Keratinocyte (primary cell): ENCODE measurements around the gene ADAM12. TPM values are rescaled to one million over a fixed set of nuclear protein-coding genes. Genes with fewer than 3 reads are reported as not detected.

Source experiments
- DNase-seq: peaks from one replicate; pipeline ENCODE4 v3.0.0-alpha.2; 2011; ENCODE audit warnings: low read depth, missing footprints, low spot score
- FAIRE-seq: peaks from 2 replicates; lab custom pipeline; 2011; peaks lifted over from hg19 to GRCh38; lab: Jason Lieb, UNC
- H2AFZ ChIP-seq: 2 replicates; pipeline ENCODE4 v1.6.0; 2012; ENCODE audit warnings: low read length, control low read depth, inconsistent platforms; ENCODE audit not compliant: control insufficient read depth
- H3K27ac ChIP-seq: 2 replicates; pipeline ENCODE4 v1.5.1; 2011; ENCODE audit warnings: low read length; ENCODE audit not compliant: control insufficient read depth, insufficient read depth
- H3K27me3 ChIP-seq: 3 replicates; pipeline ENCODE4 v1.6.0; 2011; ENCODE audit warnings: low read length; ENCODE audit not compliant: control insufficient read depth, insufficient read depth; ENCODE audit errors: extremely low read depth
- H3K36me3 ChIP-seq, 2 experiments: 2 replicates in 1 of 2; 3 replicates in 1 of 2; pipeline ENCODE4 v1.5.1; 2011; ENCODE audit warnings: low read length in 2 of 2, mild to moderate bottlenecking in 1 of 2; ENCODE audit not compliant: control insufficient read depth in 2 of 2, insufficient read depth in 2 of 2; ENCODE audit errors: extremely low read depth in 1 of 2
- H3K4me1 ChIP-seq: 3 replicates; pipeline ENCODE4 v1.5.1; 2011; ENCODE audit warnings: low read length; ENCODE audit not compliant: control insufficient read depth, insufficient read depth; ENCODE audit errors: extremely low read depth
- H3K4me2 ChIP-seq: 3 replicates; pipeline ENCODE4 v1.6.0; 2011; ENCODE audit warnings: low read depth, low read length; ENCODE audit not compliant: control insufficient read depth, insufficient read depth; ENCODE audit errors: extremely low read depth
- H3K4me3 ChIP-seq, 3 experiments: fragments of 200-600 bp in 1 of 3; sonication (generic) in 1 of 3; 2 replicates in 2 of 3; 3 replicates in 1 of 3; pipeline ENCODE4 v1.5.1; 2011 to 2016; ENCODE audit warnings: low read length in 3 of 3, mild to moderate bottlenecking in 3 of 3, control low read depth in 2 of 3, inconsistent platforms in 1 of 3, low read depth in 1 of 3, mixed read lengths in 1 of 3, mixed run types in 1 of 3, moderate library complexity in 1 of 3; ENCODE audit not compliant: control insufficient read depth in 2 of 3, insufficient read depth in 2 of 3; ENCODE audit errors: extremely low read depth in 1 of 3
- H3K79me2 ChIP-seq: 2 replicates; pipeline ENCODE4 v1.6.0; 2012; ENCODE audit warnings: low read length; ENCODE audit not compliant: control insufficient read depth, insufficient read depth
- H3K9ac ChIP-seq: 3 replicates; pipeline ENCODE4 v1.6.0; 2011; ENCODE audit warnings: low read length; ENCODE audit not compliant: control insufficient read depth, insufficient read depth; ENCODE audit errors: extremely low read depth
- H3K9me1 ChIP-seq: 3 replicates; pipeline ENCODE4 v1.6.0; 2011; ENCODE audit warnings: low read length; ENCODE audit not compliant: control insufficient read depth, insufficient read depth; ENCODE audit errors: extremely low read depth
- H3K9me3 ChIP-seq: 2 replicates; pipeline ENCODE4 v1.5.1; 2012; ENCODE audit warnings: low read depth, low read length; ENCODE audit not compliant: control insufficient read depth
- H4K20me1 ChIP-seq: 3 replicates; pipeline ENCODE4 v1.6.0; 2011; ENCODE audit warnings: low read length; ENCODE audit not compliant: control insufficient read depth, insufficient read depth; ENCODE audit errors: extremely low read depth
- CTCF ChIP-seq, 3 experiments: IDR thresholded peaks in 1 of 3; conservative IDR thresholded peaks in 1 of 3; optimal IDR thresholded peaks in 1 of 3; 2 replicates in 2 of 3; 3 replicates in 1 of 3; pipeline versions ENCODE3 to v1.5.1; 2011; ENCODE audit warnings: low read length in 3 of 3, mild to moderate bottlenecking in 3 of 3, moderate library complexity in 2 of 3, control low read depth in 1 of 3, inconsistent platforms in 1 of 3; ENCODE audit not compliant: insufficient read depth in 2 of 3; ENCODE audit errors: extremely low read depth in 1 of 3
- EZH2 ChIP-seq: IDR thresholded peaks from one replicate; pipeline ENCODE4 v1.6.1; 2012; ENCODE audit warnings: inconsistent platforms, mild to moderate bottlenecking, low read length, moderate library complexity
- dilution Hi-C: fragments of 300-500 bp; cut with MboI; formaldehyde crosslinking; loops from one replicate; pipeline ENCODE4 v1.7.0; 2020; ENCODE audit warnings: low sequenced_read_pairs; ENCODE audit not compliant: extremely low pct_ligation_motif_present
- polyA plus RNA-seq, 5 experiments: library from polyadenylated mRNA; depleted of rRNA in 3 of 5; stranded (reverse) in 3 of 5; stranded (forward) in 1 of 5; unstranded in 1 of 5; fragments of >200 nt; gene quantifications; 1 replicate in 1 of 5; 2 replicates in 3 of 5; 3 replicates in 1 of 5; pipeline versions ENCODE4 v1.2.1 to v1.2.3, GENCODE V29; 2011 to 2012; ENCODE audit warnings: missing spikeins in 2 of 5, low read depth in 1 of 5, low replicate concordance in 1 of 5

The ADAM12 gene
- polyA plus RNA-seq, 1 donor (not counting 4 experiments of a cell fraction or from before 2014, with no cell fraction given) = 0.07 TPM

- H3K4me3 ChIP-seq = no peak overlapping the region
- TF ChIP-seq EZH2 = no peak
- TF ChIP-seq CTCF (optimal IDR thresholded peaks at IDR 0.05 in 1 of 3, IDR thresholded peaks at IDR 0.05 in 1 of 3, conservative IDR thresholded peaks at IDR 0.05 in 1 of 3; ENCODE audit: extremely low read depth in 1 of 3, insufficient read depth in 2 of 3, low read length in 3 of 3) = no peak
- H3K9me1 ChIP-seq = no peaks in the 10 kb centered on the region
- no peak overlapping the region for H2AFZ ChIP-seq
- DNase-seq = no peak
- no peaks in the 10 kb centered on the region for H3K36me3 ChIP-seq
- FAIRE-seq = no peak
- no peak overlapping the region for H3K4me2 ChIP-seq
- dilution Hi-C loops = no loop called here
- no peaks in the 10 kb centered on the region for H3K9me3 ChIP-seq
- H3K4me1 ChIP-seq = peaks cover 8% of the 10 kb centered on the region
- no peak overlapping the region for H3K9ac ChIP-seq
- no peaks in the 10 kb centered on the region for H3K79me2 ChIP-seq
- no peaks in the 10 kb centered on the region for H4K20me1 ChIP-seq
- H3K27ac ChIP-seq = no peak overlapping the region
- H3K27me3 ChIP-seq = no peaks in the 10 kb centered on the region
Measured at GRCh38 chr10:126057494-126057893, 330.8 kb downstream of the ADAM12 start.

GRCh38 chr10:126054191-126054590 is 334.1 kb downstream of the ADAM12 start:
- TF ChIP-seq CTCF (optimal IDR thresholded peaks at IDR 0.05 in 1 of 3, IDR thresholded peaks at IDR 0.05 in 1 of 3, conservative IDR thresholded peaks at IDR 0.05 in 1 of 3; ENCODE audit: extremely low read depth in 1 of 3, insufficient read depth in 2 of 3, low read length in 3 of 3) = no peak
- no peak for TF ChIP-seq EZH2
- H3K27ac ChIP-seq = no peak overlapping the region
- H3K36me3 ChIP-seq = no peaks in the 10 kb centered on the region
- dilution Hi-C loops = no loop called here
- H3K9ac ChIP-seq = no peak overlapping the region
- no peaks in the 10 kb centered on the region for H3K9me3 ChIP-seq
- no peaks in the 10 kb centered on the region for H3K79me2 ChIP-seq
- no peaks in the 10 kb centered on the region for H3K9me1 ChIP-seq
- no peak overlapping the region for H2AFZ ChIP-seq
- FAIRE-seq = no peak
- H3K4me3 ChIP-seq = no peak overlapping the region
- H4K20me1 ChIP-seq = no peaks in the 10 kb centered on the region
- peaks cover 6% of the 10 kb centered on the region for H3K4me1 ChIP-seq
- H3K27me3 ChIP-seq = no peaks in the 10 kb centered on the region
- no peak for DNase-seq
- no peak overlapping the region for H3K4me2 ChIP-seq
